ENCODE measurements around the gene IGSF22. TPM values are rescaled to one million over a fixed set of nuclear protein-coding genes. Genes with fewer than 3 reads are reported as not detected.
A peak's percentile ranks its signal among the peaks of the same experiment; 100 is the strongest.

Gene IGSF22
- total RNA-seq, 4 donors from 2014 or later: not detected

- DNase-seq (peak in 1 of 2 donors; percentile 34), ATAC-seq (peak; percentile 72 to 74)
- no peaks in the 10 kb centered on the region for H3K4me1 ChIP-seq
- intact Hi-C loops (cut with DNase I; ENCODE audit: low total_unique reads): no loop called here
- no peak overlapping the region for H3K27ac ChIP-seq
- H3K4me3 ChIP-seq: no peak overlapping the region
- H3K9me3 ChIP-seq: no peaks in the 10 kb centered on the region
- no peaks in the 10 kb centered on the region for H3K36me3 ChIP-seq
- H3K27me3 ChIP-seq: no peaks in the 10 kb centered on the region
- in situ Hi-C loops (cut with MboI; ENCODE audit: low sequenced_read_pairs in 4 of 4): loop anchor here in 3 of 4 donors (10.0 to 25.0 kb wide), 2 partner anchors 65 to 637 kb away; partner anchors contain the start of gene SAAL1 (in 2 of the 3)
- no peak for TF ChIP-seq POLR2A (IDR thresholded peaks at IDR 0.05)
- no peak for TF ChIP-seq CTCF (IDR thresholded peaks at IDR 0.05 in 4 of 5, conservative IDR thresholded peaks at IDR 0.05 in 1 of 5)
Observed at GRCh38 chr11:18749681-18750319, 23.8 kb upstream of the IGSF22 start.

GRCh38 chr11:18748766-18749365, 22.9 kb upstream of the IGSF22 start:
- TF ChIP-seq CTCF (IDR thresholded peaks at IDR 0.05 in 4 of 5, conservative IDR thresholded peaks at IDR 0.05 in 1 of 5) (no peak), POLR2A (IDR thresholded peaks at IDR 0.05) (no peak)
- Histone ChIP-seq H3K4me3 (no peak overlapping the region), H3K9me3 (no peaks in the 10 kb centered on the region), H3K4me1 (no peaks in the 10 kb centered on the region), H3K27ac (no peak overlapping the region), H3K27me3 (no peaks in the 10 kb centered on the region), H3K36me3 (no peaks in the 10 kb centered on the region)
- DNase-seq: no peak
- in situ Hi-C loops (cut with MboI; ENCODE audit: low sequenced_read_pairs in 4 of 4): loop anchor here in 3 of 4 donors (10.0 to 25.0 kb wide), 2 partner anchors 64 to 637 kb away; partner anchors contain the start of gene SAAL1 (in 2 of the 3)
- intact Hi-C loops (cut with DNase I; ENCODE audit: low total_unique reads): no loop called here
- no peak for ATAC-seq

GRCh38 chr11:18745251-18745650, 19.3 kb upstream of the IGSF22 start:
- Histone ChIP-seq H3K9me3 (no peaks in the 10 kb centered on the region), H3K4me3 (no peak overlapping the region), H3K27me3 (no peaks in the 10 kb centered on the region), H3K27ac (no peak overlapping the region), H3K4me1 (no peaks in the 10 kb centered on the region), H3K36me3 (no peaks in the 10 kb centered on the region)
- ATAC-seq (no peak), DNase-seq (no peak)
- intact Hi-C loops (cut with DNase I; ENCODE audit: low total_unique reads) (no loop called here), in situ Hi-C loops (cut with MboI; ENCODE audit: low sequenced_read_pairs in 4 of 4) (loop anchor here in 3 of 4 donors (10.0 to 25.0 kb wide), 2 partner anchors 60 to 633 kb away; partner anchors contain the start of gene SAAL1 (in 2 of the 3))
- TF ChIP-seq POLR2A (IDR thresholded peaks at IDR 0.05): no peak
- no peak for TF ChIP-seq CTCF (IDR thresholded peaks at IDR 0.05 in 4 of 5, conservative IDR thresholded peaks at IDR 0.05 in 1 of 5)

GRCh38 chr11:18743900-18744514, 18.0 kb upstream of the IGSF22 start:
- Histone ChIP-seq H3K4me3 (no peak overlapping the region), H3K27ac (no peak overlapping the region), H3K27me3 (no peaks in the 10 kb centered on the region), H3K9me3 (no peaks in the 10 kb centered on the region), H3K36me3 (no peaks in the 10 kb centered on the region), H3K4me1 (no peaks in the 10 kb centered on the region)
- intact Hi-C loops (cut with DNase I; ENCODE audit: low total_unique reads) (no loop called here), in situ Hi-C loops (cut with MboI; ENCODE audit: low sequenced_read_pairs in 4 of 4) (loop anchor here in 3 of 4 donors (10.0 to 25.0 kb wide), 2 partner anchors 59 to 632 kb away; partner anchors contain the start of gene SAAL1 (in 2 of the 3))
- no peak for TF ChIP-seq CTCF (IDR thresholded peaks at IDR 0.05 in 4 of 5, conservative IDR thresholded peaks at IDR 0.05 in 1 of 5)
- no peak for TF ChIP-seq POLR2A (IDR thresholded peaks at IDR 0.05)
- DNase-seq (no peak), ATAC-seq (no peak)
